GM12864 (cell line): ENCODE measurements around the gene RAB36.
A peak's percentile ranks its signal among the peaks of the same experiment; 100 is the strongest.

Experiments used
- DNase-seq: peaks from one replicate; pipeline ENCODE4 v3.0.0-alpha.2; 2011; ENCODE audit warnings: low read depth
- H3K4me3 ChIP-seq: 2 replicates; pipeline ENCODE4 v1.5.1; 2011; ENCODE audit warnings: mild to moderate bottlenecking, low read depth, low read length, control low read depth
- CTCF ChIP-seq: IDR thresholded peaks from 2 replicates; pipeline ENCODE4 v1.5.1; 2011; ENCODE audit warnings: low read depth, mild to moderate bottlenecking, moderate library complexity, low read length, control low read depth, inconsistent platforms; ENCODE audit errors: missing control alignments

RAB36 gene

GRCh38 chr22:23169043-23169406 lies 23.7 kb downstream of the RAB36 start:
- DNase-seq: no peak
- H3K4me3 ChIP-seq: no peak overlapping the region
- TF ChIP-seq CTCF: no peak

DNA sequence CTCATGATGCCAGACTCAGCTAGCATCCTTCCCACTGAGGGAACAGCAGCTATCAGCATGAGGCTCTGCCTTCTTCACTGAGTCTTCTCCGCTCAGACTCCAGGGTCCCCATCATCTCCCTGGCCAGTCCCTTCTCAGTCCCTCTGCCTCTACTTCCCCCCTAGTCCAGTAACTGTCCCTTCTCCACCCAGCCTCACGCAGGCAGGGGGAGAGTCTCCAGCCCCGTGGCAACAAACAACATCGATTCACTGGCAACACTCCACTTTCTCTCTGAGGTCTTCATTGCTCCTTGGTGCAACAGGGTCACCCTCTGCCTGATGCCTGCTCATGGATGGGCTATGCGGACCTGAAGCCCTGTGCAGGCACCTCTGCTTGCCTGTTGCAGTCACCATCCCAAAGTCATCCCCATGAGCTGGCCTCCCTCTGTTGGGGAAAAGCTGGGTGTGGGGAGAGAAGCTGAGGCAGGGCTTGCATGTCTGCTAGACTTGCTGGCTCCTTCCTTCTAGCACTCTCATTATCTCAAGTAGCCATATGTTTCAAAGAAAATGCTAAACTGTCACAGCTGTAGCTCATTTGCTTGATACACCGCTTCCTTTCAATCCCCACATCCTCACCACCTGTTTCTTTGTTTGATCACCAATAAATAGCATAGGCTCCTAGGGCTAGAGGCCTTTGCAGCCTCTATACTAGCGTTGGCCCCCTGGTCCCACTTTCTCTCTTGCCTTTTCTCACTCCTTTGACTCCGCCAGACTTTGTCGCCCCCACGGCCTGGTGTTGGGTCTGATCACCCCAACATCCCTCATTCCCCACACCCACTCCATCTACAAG lies 30.8 kb downstream of the RAB36 start:
- no peak overlapping the region for H3K4me3 ChIP-seq
- DNase-seq: no peak

DNA sequence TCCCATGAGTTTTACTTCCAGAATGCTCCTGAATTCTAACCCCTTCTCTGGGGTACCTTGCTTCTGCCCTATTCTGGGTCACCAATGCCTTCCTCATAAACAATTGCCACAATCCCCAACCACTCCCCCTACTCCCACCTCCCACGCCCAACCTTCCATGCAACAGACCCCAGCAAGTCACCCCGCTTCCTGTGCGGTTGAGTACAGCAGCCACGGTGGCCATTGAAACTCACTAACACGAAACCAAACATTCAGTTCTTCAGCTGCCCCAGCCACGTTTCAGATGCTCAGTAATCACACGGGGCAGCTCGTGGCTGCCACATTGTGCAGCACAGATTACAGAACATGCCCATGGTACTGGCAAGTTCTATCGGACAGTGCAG lies 31.4 kb downstream of the RAB36 start:
- no peak overlapping the region for H3K4me3 ChIP-seq
- no peak for DNase-seq
- no peak for TF ChIP-seq CTCF

More for the DNA sequence above, 30.8 kb downstream of the RAB36 start:
- TF ChIP-seq CTCF: no peak

- no peak overlapping the region for H3K4me3 ChIP-seq
- no peak for TF ChIP-seq CTCF
- no peak for DNase-seq
These were observed 31.9 kb downstream of the RAB36 start for GRCh38 chr22:23177197-23177596.

GRCh38 chr22:23178512-23179254 lies 33.4 kb downstream of the RAB36 start:
- TF ChIP-seq CTCF: peak; percentile 99
- no peak for DNase-seq
- no peak overlapping the region for H3K4me3 ChIP-seq

DNA sequence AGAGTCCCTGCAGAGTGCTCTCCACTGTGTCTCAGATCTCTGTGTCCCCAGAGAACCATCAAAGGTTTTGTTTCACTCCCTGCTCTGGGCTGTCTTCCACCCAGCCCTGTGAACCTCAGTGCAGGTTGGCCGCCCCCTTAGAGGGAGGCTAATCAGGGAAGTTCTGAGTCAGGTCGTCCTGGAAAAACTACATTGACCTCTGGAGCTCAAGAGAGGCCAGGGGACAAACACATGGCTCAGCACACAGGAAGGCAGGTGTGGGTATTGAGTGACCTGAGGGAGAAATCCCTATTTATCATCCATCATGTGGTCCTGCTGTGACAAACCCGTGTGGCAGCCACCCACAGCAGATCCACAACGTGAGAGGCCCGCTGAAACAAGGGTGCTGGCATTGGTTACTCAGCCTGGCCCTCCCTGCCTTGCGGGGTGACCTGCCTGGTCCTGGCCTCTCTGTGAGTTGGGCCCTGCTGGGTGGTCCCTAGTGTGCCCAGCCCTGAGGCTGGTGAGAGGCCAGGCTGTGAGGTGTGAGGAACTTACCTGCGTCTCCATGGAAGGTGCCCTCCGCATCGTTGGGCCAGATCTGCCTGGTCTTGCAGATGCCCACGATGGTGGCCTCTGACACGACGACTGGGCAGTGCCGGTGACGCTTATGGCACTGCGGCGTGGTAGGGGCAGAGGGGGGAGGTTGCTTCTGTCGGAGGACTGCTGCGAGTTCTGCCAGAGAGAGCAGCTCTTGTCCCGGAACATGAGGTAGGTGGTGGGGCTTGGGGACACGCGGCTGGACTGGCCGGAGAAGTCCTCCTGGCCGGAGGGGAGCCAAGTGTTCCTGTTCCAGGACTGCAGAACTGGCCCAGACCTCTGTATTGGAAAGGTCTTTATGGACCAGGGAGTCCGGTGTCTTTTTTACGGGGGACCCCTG lies 34.4 kb downstream of the RAB36 start:
- peak overlapping the region; percentile 67 for H3K4me3 ChIP-seq
- DNase-seq: no peak
- peak; percentile 17 for TF ChIP-seq CTCF
